Naive thymus-derived CD8-positive, alpha-beta T cell (primary cell): ENCODE data around the gene CCDC8. TPM values are rescaled to one million over a fixed set of nuclear protein-coding genes. Genes with fewer than 3 reads are reported as not detected.
A peak's percentile ranks its signal among the peaks of the same experiment; 100 is the strongest.

ENCODE experiments used
- ATAC-seq, 2 donors: fragments of 150-1000 bp; cut with Tn5 transposase in 1 of 2; sonication (Bioruptor Pico), chemical (Tn5 transposase) in 1 of 2; 1 replicate in 1 of 2; 2 replicates in 1 of 2; pipeline ENCODE4 v1.10.0; 2021; ENCODE audit warnings: mild to moderate bottlenecking in 2 of 2, moderate library complexity in 2 of 2
- POLR2A ChIA-PET: fragments of 350-600 bp; sonication (Branson Sonifier 250); formaldehyde crosslinking; loops from one replicate; lab custom pipeline; 2021; ENCODE audit warnings: antibody characterized with exemption; lab: Charles Lee
- DNase-seq, 10 donors: peaks; one replicate each; pipeline versions ENCODE4 v3.0.0 to v3.0.0-alpha.2; 2020 to 2022
- H3K27ac Mint-ChIP-seq, 10 donors: one replicate each; pipeline ENCODE4 v1.8.0; 2020 to 2022; ENCODE audit warnings: mild to moderate bottlenecking in 10 of 10, mixed read lengths in 10 of 10, moderate library complexity in 4 of 10, inconsistent platforms in 1 of 10
- H3K27me3 Mint-ChIP-seq, 5 donors: one replicate each; pipeline ENCODE4 v1.8.0; 2021 to 2022; ENCODE audit warnings: mixed read lengths in 5 of 5
- H3K36me3 Mint-ChIP-seq, 3 donors: one replicate each; pipeline ENCODE4 v1.8.0; 2020 to 2022; ENCODE audit warnings: mixed read lengths in 3 of 3, mild to moderate bottlenecking in 2 of 3, inconsistent platforms in 1 of 3
- H3K4me1 Mint-ChIP-seq, 4 donors: one replicate each; pipeline ENCODE4 v1.8.0; 2021 to 2022; ENCODE audit warnings: mixed read lengths in 4 of 4
- H3K4me3 Mint-ChIP-seq, 10 donors: one replicate each; pipeline ENCODE4 v1.8.0; 2020 to 2022; ENCODE audit warnings: mild to moderate bottlenecking in 10 of 10, mixed read lengths in 10 of 10, moderate library complexity in 6 of 10, inconsistent platforms in 1 of 10
- H3K9me3 Mint-ChIP-seq, 9 donors: one replicate each; pipeline ENCODE4 v1.8.0; 2020 to 2022; ENCODE audit warnings: mixed read lengths in 9 of 9, mild to moderate bottlenecking in 3 of 9, inconsistent platforms in 1 of 9, moderate library complexity in 1 of 9
- polyA plus RNA-seq, 3 donors: library from polyadenylated mRNA; unstranded; fragments of 300-500 nt; fragmentation: Illumina TruSeq; gene quantifications; one replicate each; pipeline ENCODE4 v1.2.3, GENCODE V29; 2021
- total RNA-seq, 8 experiments: library from RNA in 2 of 8; stranded (reverse) in 2 of 8; gene quantifications; one replicate each; pipeline ENCODE4 v1.2.3 and lab custom pipeline; 2021 to 2026

CCDC8 gene
- total and polyA plus RNA-seq, 5 experiments from 2014 or later, result not detected

DNA sequence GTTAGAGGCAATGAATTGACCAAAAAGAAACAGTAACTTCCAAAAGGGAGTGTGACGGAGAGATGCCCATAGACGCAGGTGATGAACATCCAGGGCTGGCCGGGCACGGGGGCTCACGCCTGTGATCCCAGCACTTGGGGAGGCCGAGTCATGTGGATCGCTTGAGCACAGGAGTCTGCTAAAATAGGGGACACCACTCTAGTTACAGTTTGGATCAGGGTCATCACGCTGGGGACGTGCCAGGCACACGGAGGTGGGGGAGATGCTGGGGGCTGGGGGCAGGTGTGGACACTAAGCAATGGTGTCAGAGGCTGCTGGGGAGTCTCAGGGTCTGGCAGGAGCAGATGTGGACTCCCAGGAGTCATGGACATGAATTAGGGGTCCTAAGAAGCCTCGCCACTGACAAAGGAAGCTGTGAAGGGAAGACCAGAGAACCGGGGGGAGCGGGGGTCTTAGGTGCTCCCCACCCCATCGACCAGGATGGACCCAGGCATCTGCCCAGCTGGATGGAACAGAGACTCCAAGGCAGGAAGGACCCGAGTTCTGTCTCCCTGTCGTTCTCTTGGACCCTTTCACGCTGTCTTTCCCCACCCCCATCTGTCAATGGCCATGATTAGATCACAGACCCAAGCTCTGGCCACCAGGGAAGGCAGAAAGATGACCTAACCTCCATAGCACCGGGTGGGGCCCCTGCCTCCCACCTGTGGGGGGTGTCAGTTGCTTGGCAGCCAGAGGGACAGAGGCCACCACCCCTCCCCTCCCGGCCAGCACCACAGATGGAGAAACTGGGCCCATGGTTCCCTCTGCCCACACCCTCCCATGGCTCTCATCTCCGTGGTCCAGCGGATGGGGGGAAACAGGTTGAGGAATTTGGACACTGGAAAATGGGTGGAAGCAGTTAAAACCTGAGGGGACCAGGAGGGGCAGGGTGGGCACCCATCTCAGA, 19.6 kb downstream of the CCDC8 start:
- peaks cover 0 to 27% (median 5%) of the 10 kb centered on the region in 3 donors for H3K36me3 Mint-ChIP-seq
- POLR2A ChIA-PET, result interaction anchor here (0.6 kb wide), 1 partner anchor 740 kb away, joined by 3 read pairs; no protein-coding TSS in a partner anchor
- peaks cover 8 to 12% (median 9%) of the 10 kb centered on the region in 4 donors for H3K4me1 Mint-ChIP-seq
- H3K9me3 Mint-ChIP-seq, result no peaks in the 10 kb centered on the region
- no peak for ATAC-seq
- H3K4me3 Mint-ChIP-seq, result no peak overlapping the region
- H3K27ac Mint-ChIP-seq, result peak overlapping the region in 3 of 10 donors; percentile 7 to 61 (median 46)
- H3K27me3 Mint-ChIP-seq, result peaks cover 0 to 5% (median 2%) of the 10 kb centered on the region in 5 donors
- no peak for DNase-seq

DNA sequence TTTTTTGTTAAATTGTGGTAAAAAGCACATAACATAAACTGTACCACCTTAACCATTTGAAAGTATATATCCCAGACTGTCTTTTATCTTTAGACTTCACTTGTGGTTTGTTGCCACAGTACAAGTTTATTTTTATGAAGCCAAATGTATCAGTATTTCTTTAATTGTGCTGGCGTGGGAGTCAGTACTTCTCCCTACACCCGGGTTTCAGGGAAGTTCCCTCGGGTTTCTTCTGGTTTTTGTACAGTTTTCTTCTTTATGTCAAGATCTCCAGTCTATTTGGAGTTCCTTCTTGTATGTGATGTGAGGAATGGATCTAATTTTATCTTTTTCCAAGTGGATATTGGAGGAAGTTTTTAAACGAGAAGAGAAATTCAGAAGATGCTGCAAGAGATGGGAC, 20.5 kb downstream of the CCDC8 start:
- H3K27ac Mint-ChIP-seq, result peak overlapping the region in 4 of 10 donors; percentile 0 to 71 (median 39)
- no peak overlapping the region for H3K4me3 Mint-ChIP-seq
- POLR2A ChIA-PET, result no interaction called here
- H3K27me3 Mint-ChIP-seq, result peaks cover 0 to 5% (median 2%) of the 10 kb centered on the region in 5 donors
- H3K4me1 Mint-ChIP-seq, result peaks cover 8 to 12% (median 9%) of the 10 kb centered on the region in 4 donors
- peaks cover 0 to 34% (median 5%) of the 10 kb centered on the region in 3 donors for H3K36me3 Mint-ChIP-seq
- no peak for DNase-seq
- ATAC-seq, result no peak
- no peaks in the 10 kb centered on the region for H3K9me3 Mint-ChIP-seq

DNA sequence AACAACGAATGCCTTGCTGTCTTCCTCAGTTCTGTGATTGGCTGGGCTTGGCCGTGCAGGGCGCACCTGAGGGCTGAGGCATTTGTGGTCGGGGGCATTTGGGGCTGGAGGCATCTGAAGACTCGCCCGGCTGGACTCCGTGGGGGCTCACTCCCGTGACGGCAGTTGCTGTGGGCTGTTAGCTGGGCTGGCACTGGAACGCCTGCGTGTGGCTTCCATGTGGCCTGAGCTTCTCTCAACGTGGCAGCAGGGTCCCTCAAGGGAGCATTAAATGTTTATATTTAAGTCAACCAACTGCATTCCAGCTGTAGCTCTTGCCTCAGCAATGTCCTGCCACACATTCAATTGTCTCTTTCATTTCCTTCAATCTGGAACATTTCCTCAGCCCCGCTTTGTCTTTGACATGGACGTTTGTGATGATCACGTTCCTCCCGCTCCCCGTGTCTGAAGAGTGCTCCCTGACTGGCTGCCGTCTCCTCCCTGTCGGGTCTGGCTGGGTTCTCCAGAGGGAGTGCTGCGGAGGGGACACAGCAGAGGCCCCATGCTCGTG, 21.0 kb downstream of the CCDC8 start:
- Mint-ChIP-seq H3K27me3 (no peaks in the 10 kb centered on the region), H3K9me3 (no peaks in the 10 kb centered on the region), H3K36me3 (peaks cover 0 to 38% (median 5%) of the 10 kb centered on the region in 3 donors), H3K27ac (peak overlapping the region in 5 of 10 donors; percentile 0 to 71 (median 53)), H3K4me1 (peaks cover 8 to 12% (median 9%) of the 10 kb centered on the region in 4 donors), H3K4me3 (no peak overlapping the region)
- POLR2A ChIA-PET, result no interaction called here
- DNase-seq (no peak), ATAC-seq (no peak)

DNA sequence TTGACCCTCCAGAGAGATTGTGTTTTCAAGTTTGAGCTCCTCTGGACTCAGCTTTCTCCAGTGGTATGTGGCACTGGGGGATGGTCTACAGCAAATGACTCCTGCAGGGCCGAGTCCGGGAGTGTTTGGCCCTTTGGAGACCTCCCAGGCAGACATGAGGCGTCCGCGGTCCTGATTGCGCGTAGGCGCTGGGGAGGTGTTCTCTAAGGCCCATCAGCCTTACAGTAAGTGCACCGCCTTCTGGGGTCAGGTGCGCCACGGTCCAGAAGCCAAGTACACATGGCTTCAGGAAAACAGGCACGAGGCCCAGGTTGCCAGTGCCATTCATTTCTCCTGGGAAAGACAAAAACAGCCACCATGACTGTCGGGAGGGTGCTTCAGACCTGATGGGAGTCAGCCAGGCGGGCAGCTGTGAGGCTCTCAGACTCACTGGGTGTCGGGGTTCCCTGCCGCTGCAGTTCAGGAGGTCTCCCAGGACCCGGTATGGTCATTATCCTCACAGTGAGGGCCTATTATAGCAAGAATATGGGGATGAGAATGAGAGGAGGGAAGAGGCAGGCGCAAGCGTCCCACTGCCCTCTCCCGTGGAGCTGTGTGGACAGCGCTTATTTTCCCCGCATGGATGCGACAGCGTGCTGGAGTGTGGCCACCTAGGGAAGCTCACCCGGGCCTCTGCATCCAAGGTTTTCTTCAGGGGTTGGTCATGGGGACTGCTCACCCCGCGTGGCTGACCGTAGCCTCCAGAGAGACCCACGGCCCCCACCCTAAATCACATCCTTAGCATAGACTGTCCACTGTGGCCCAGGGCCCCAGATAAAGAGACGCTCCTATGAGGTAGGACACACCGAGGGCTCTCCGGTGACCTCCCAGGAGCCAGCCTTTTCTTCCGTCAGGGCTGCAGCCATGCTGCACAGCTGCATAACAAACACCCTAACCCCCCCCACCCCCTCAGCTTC, 21.8 kb downstream of the CCDC8 start:
- no peaks in the 10 kb centered on the region for H3K27me3 Mint-ChIP-seq
- DNase-seq, result no peak
- POLR2A ChIA-PET, result no interaction called here
- no peak overlapping the region for H3K4me3 Mint-ChIP-seq
- no peak for ATAC-seq
- peaks cover 0 to 46% (median 9%) of the 10 kb centered on the region in 3 donors for H3K36me3 Mint-ChIP-seq
- H3K9me3 Mint-ChIP-seq, result no peaks in the 10 kb centered on the region
- H3K4me1 Mint-ChIP-seq, result peaks cover 8 to 12% (median 9%) of the 10 kb centered on the region in 4 donors
- peak overlapping the region in 1 of 10 donors; percentile 20 for H3K27ac Mint-ChIP-seq

DNA sequence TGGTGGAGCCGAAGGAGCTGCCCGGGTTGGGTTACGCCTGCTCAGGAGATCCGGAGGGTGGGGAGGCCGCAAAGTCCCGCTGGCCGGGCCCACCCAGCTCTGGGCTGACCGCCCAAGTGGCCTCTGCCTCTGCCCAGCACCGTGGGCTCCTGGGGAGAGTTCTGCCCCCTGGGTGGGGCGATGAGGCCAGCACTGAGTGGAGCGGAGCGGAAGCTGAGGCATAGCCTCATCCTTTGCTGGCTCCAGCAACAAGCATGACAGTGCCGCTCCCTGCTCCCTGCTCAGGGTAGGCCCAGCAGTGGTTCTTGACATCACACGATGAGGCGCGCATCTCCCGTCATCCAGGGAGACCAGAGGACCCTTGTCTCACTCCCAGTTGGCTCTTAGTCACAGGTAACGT, 22.5 kb downstream of the CCDC8 start:
- DNase-seq (no peak), ATAC-seq (no peak)
- no peaks in the 10 kb centered on the region for H3K9me3 Mint-ChIP-seq
- H3K27ac Mint-ChIP-seq, result no peak overlapping the region
- H3K36me3 Mint-ChIP-seq, result peaks cover 0 to 51% (median 9%) of the 10 kb centered on the region in 3 donors
- no peak overlapping the region for H3K4me3 Mint-ChIP-seq
- peaks cover 8 to 12% (median 9%) of the 10 kb centered on the region in 4 donors for H3K4me1 Mint-ChIP-seq
- POLR2A ChIA-PET, result no interaction called here
- H3K27me3 Mint-ChIP-seq, result no peaks in the 10 kb centered on the region

DNA sequence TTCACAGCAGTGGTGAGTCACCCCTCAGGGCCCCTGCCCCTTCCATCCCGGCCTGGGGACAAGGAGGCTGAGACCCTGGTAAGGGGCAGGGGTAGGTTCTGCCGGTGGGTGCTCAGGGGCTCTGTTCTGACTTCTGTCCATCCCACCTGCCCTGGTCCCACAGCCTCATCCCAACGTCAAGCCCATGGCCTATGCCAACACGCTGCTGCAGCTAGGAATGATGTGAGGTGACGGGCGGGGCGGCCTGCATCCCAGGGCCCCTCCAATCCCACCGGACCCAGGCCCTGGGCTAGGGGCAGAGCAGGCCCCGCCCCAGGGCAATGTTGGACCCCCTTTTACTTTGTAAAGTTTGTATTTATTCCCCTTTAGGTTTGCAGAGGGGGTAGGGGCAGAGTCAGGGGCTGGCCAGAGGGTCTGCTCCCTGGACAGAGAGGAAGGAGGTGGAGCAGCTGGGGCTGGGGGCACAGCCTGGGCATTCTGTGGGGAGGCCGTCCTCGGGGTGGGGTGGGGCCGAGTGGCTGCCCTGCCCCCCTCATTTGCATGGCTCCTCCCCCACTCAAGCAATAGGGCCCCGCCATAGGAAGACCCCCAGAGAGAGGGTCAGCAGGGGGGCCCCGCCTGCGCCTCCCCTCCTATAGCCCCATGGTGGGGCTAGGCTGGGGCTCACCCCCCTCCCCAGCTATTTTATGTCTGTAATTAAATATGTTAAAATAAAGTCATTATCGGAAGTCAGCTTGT, 23.1 kb downstream of the CCDC8 start:
- H3K27ac Mint-ChIP-seq, result no peak overlapping the region
- peaks cover 0 to 56% (median 9%) of the 10 kb centered on the region in 3 donors for H3K36me3 Mint-ChIP-seq
- POLR2A ChIA-PET, result no interaction called here
- no peaks in the 10 kb centered on the region for H3K9me3 Mint-ChIP-seq
- no peak for ATAC-seq
- H3K4me3 Mint-ChIP-seq, result no peak overlapping the region
- no peaks in the 10 kb centered on the region for H3K27me3 Mint-ChIP-seq
- H3K4me1 Mint-ChIP-seq, result peaks cover 8 to 10% (median 9%) of the 10 kb centered on the region in 4 donors
- DNase-seq, result no peak

DNA sequence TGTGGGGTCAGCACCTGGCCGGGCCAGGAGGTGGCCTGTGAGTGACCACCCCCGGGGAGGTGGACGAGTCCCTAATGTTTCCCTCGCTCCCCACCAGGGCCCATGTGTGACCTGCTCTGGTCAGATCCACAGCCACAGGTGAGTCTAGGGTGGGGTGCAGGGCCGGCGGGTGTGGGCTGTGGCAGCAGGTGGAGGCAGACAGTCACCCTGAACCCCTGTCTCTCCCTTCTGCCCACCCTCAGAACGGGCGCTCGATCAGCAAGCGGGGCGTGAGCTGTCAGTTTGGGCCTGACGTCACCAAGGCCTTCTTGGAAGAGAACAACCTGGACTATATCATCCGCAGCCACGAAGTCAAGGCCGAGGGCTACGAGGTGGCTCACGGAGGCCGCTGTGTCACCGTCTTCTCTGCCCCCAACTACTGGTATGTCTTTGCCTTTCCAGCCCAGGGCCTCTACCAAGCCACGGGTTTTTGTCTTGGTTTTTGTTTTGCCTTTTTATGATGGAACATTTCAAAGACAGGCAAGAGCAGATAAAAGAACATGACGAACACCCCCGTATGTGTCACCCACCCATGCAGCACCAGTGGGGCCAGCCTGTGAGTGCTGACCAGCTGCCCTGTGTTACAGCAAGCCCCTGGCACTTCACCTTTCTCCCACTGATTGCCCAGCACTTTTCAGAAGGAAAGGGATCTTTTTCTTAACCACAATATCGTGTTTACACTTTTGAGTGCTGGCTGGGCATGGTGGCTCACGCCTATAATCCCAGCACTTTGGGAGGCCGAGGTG, 24.9 kb downstream of the CCDC8 start:
- Mint-ChIP-seq H3K27me3 (no peaks in the 10 kb centered on the region), H3K9me3 (no peaks in the 10 kb centered on the region), H3K4me3 (no peak overlapping the region), H3K4me1 (peaks cover 8 to 10% (median 9%) of the 10 kb centered on the region in 4 donors), H3K27ac (no peak overlapping the region), H3K36me3 (peaks cover 0 to 73% (median 15%) of the 10 kb centered on the region in 3 donors)
- DNase-seq (no peak), ATAC-seq (no peak)
- POLR2A ChIA-PET, result interaction anchor here (0.7 kb wide), 1 partner anchor 106 kb away, joined by 5 read pairs; no protein-coding TSS in a partner anchor

DNA sequence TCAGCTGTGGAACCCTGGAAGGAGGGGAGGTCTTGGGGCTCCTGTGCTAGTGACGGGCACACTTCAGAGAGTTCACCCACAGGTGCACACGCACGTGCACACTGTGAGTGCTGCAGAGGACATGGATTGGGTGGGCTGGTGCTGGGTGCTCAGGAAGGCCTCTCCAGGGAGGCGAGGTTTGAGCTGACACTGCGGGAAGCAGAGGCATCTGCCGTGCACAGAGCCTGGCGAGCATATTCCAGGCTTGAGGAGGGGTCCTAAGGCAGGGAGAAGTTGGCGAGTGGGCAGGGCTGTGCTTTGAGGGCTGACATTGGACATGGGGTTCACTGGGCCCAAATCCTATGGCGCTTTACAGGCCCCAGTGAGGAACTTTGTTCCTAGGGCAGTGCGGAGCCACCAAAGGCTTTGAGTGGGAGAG, 25.6 kb downstream of the CCDC8 start:
- no peak for ATAC-seq
- Mint-ChIP-seq H3K27ac (peak overlapping the region in 1 of 10 donors; percentile 53), H3K9me3 (no peaks in the 10 kb centered on the region), H3K36me3 (peaks cover 0 to 79% (median 18%) of the 10 kb centered on the region in 3 donors), H3K27me3 (no peaks in the 10 kb centered on the region), H3K4me1 (peaks cover 4 to 6% (median 5%) of the 10 kb centered on the region in 4 donors), H3K4me3 (no peak overlapping the region)
- no peak for DNase-seq
- POLR2A ChIA-PET, result no interaction called here

DNA sequence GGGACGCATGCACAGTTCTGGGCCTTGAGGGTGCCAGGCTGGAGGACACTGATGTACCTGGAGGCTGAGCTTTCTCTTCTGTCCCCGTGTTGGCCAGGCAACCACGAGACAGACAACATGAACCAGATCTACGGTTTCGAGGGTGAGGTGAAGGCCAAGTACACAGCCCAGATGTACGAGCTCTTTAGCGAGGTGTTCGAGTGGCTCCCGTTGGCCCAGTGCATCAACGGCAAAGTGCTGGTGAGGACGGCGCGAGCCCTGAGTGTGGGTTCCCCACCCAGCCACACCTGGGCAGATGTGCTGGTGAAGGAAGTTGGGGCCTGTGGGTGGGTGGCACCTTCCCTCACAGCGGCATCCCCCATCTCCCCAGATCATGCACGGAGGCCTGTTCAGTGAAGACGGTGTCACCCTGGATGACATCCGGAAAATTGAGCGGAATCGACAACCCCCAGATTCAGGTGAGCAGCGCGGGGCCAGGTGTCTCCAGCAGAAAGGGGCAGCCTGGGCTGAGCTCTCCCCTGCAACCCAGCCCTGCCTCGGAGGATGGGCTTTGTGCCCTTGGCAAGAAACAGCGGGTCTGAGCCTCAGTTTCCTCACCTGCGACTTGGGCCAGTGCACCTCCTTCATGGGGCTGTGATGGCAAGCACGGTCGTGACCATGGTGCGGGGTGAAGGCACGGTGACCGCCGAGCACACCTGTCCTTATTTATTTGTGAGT, 26.2 kb downstream of the CCDC8 start:
- no peak for DNase-seq
- POLR2A ChIA-PET, result no interaction called here
- peaks cover 0 to 1% (median under 1%) of the 10 kb centered on the region in 4 donors for H3K4me1 Mint-ChIP-seq
- H3K4me3 Mint-ChIP-seq, result no peak overlapping the region
- H3K36me3 Mint-ChIP-seq, result peaks cover 0 to 79% (median 22%) of the 10 kb centered on the region in 3 donors
- H3K27me3 Mint-ChIP-seq, result no peaks in the 10 kb centered on the region
- H3K27ac Mint-ChIP-seq, result peak overlapping the region in 2 of 10 donors; percentile 10 to 53
- no peaks in the 10 kb centered on the region for H3K9me3 Mint-ChIP-seq
- ATAC-seq, result no peak

DNA sequence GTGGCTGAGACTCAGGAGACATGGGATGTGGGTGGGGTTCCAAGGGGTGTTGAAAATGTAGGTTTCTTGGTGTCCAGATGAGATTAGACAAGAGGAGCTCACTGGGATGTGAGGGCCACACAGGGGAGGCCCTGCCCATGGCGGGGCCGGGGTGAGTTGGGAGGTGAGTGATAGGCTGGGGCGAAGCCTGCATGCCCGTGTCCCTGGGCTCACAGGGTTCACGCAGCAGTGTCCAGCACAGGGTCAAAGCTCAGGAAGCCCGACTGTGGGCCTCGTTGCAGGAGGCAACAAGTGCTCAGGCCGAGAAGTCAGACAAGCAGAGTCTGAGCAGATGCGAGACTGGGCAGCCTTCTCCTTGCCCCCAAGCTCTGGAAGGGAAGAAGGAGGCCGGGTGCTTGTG, 27.2 kb downstream of the CCDC8 start:
- H3K9me3 Mint-ChIP-seq, result no peaks in the 10 kb centered on the region
- peaks cover 0 to 78% (median 24%) of the 10 kb centered on the region in 3 donors for H3K36me3 Mint-ChIP-seq
- ATAC-seq (no peak), DNase-seq (no peak)
- H3K27ac Mint-ChIP-seq, result peak overlapping the region in 2 of 10 donors; percentile 63 to 74
- H3K27me3 Mint-ChIP-seq, result no peaks in the 10 kb centered on the region
- H3K4me1 Mint-ChIP-seq, result peaks cover 0 to 1% (median 0%) of the 10 kb centered on the region in 4 donors
- POLR2A ChIA-PET, result interaction anchor here (0.7 kb wide), 1 partner anchor 12 kb away, joined by 3 read pairs; no protein-coding TSS in a partner anchor
- no peak overlapping the region for H3K4me3 Mint-ChIP-seq
